HepG2 (cell line): ENCODE measurements around the gene ANKRD35. TPM values are rescaled to one million over a fixed set of nuclear protein-coding genes. Genes with fewer than 3 reads are reported as not detected.
A peak's percentile ranks its signal among the peaks of the same experiment; 100 is the strongest.

Experiments
- ELF3 ChIP-seq: IDR thresholded peaks from 2 replicates; pipeline ENCODE4 v1.6.1; 2016; ENCODE audit warnings: missing genetic modification reagents, missing compliant biosample characterization
- HMGXB4 ChIP-seq, 2 experiments: sonication (generic) in 1 of 2; formaldehyde crosslinking in 1 of 2; IDR thresholded peaks; 2 replicates each; pipeline versions ENCODE4 v1.4.0 to v1.6.1; 2018 to 2020; ENCODE audit warnings: missing genetic modification reagents in 2 of 2, borderline replicate concordance in 1 of 2, low read depth in 1 of 2, mild to moderate bottlenecking in 1 of 2, missing biosample characterization in 1 of 2
- IRF1 ChIP-seq: sonication (generic); formaldehyde crosslinking; IDR thresholded peaks from 2 replicates; pipeline ENCODE4 v1.4.0; 2020; ENCODE audit warnings: low read depth, mild to moderate bottlenecking, missing genetic modification reagents
- KAT8 ChIP-seq: IDR thresholded peaks from 2 replicates; pipeline ENCODE4 v1.6.1; 2016; ENCODE audit warnings: missing genetic modification reagents, missing compliant biosample characterization
- MBD4 ChIP-seq: IDR thresholded peaks from 2 replicates; pipeline ENCODE4 v1.6.1; 2012; ENCODE audit warnings: low read length, inconsistent platforms, borderline replicate concordance
- POGK ChIP-seq: sonication (generic); formaldehyde crosslinking; conservative IDR thresholded peaks from 2 replicates; pipeline ENCODE4 v1.8.0; 2022; ENCODE audit warnings: mild to moderate bottlenecking, moderate library complexity, missing genetic modification reagents
- POLR2A ChIP-seq, 2 experiments: IDR thresholded peaks; 2 replicates each; pipeline ENCODE4 v1.6.1; 2011; ENCODE audit warnings: low read depth in 2 of 2, low read length in 2 of 2, mild to moderate bottlenecking in 1 of 2, moderate library complexity in 1 of 2; ENCODE audit not compliant: insufficient read depth in 1 of 2
- SIN3A ChIP-seq: IDR thresholded peaks from 2 replicates; pipeline ENCODE4 v1.6.1; 2011; ENCODE audit warnings: low read depth, mild to moderate bottlenecking, control low read depth, low read length, borderline replicate concordance
- ZBTB4 ChIP-seq: sonication (generic); formaldehyde crosslinking; IDR thresholded peaks from 2 replicates; pipeline ENCODE4 v1.4.0; 2020; ENCODE audit warnings: missing genetic modification reagents, mild to moderate bottlenecking, borderline replicate concordance
- ZFAT ChIP-seq: sonication (generic); formaldehyde crosslinking; conservative IDR thresholded peaks from 2 replicates; pipeline ENCODE4 v1.8.1; 2023; ENCODE audit warnings: missing genetic modification reagents, inconsistent platforms
- ZFX ChIP-seq: sonication (generic); formaldehyde crosslinking; IDR thresholded peaks from 2 replicates; pipeline ENCODE4 v1.4.0; 2020; ENCODE audit warnings: mild to moderate bottlenecking, low read depth, missing genetic modification reagents, moderate library complexity
- ZNF543 ChIP-seq: sonication (generic); formaldehyde crosslinking; IDR thresholded peaks from 2 replicates; pipeline ENCODE4 v1.4.0; 2020; ENCODE audit warnings: mild to moderate bottlenecking, missing genetic modification reagents
- ZNF574 ChIP-seq: sonication (generic); formaldehyde crosslinking; IDR thresholded peaks from 2 replicates; pipeline ENCODE4 v1.4.0; 2020; ENCODE audit warnings: missing genetic modification reagents
- ZNF724P ChIP-seq: sonication (generic); formaldehyde crosslinking; IDR thresholded peaks from 2 replicates; pipeline ENCODE4 v1.8.0; 2022; ENCODE audit warnings: missing genetic modification reagents, borderline replicate concordance
- ZNF781 ChIP-seq: sonication (generic); formaldehyde crosslinking; IDR thresholded peaks from 2 replicates; pipeline ENCODE4 v1.5.1; 2020; ENCODE audit warnings: borderline replicate concordance, mild to moderate bottlenecking, missing genetic modification reagents; ENCODE audit errors: not compliant biosample characterization
- ZNF841 ChIP-seq: sonication (generic); formaldehyde crosslinking; IDR thresholded peaks from 2 replicates; pipeline ENCODE4 v1.8.1; 2023; ENCODE audit warnings: missing genetic modification reagents, borderline replicate concordance
- polyA plus RNA-seq, 8 experiments: library from polyadenylated mRNA; depleted of rRNA in 3 of 8; stranded (reverse) in 7 of 8; unstranded in 1 of 8; fragments of >200 nt; fragmentation: Illumina TruSeq in 4 of 8; extraction: Trizol in 4 of 8; gene quantifications; 2 replicates each; pipeline versions ENCODE4 v1.2.1 to v1.2.3, GENCODE V29; 2011 to 2016; ENCODE audit warnings: low read depth in 4 of 8, missing spikeins in 1 of 8, mixed read lengths in 1 of 8; ENCODE audit not compliant: insufficient read depth in 1 of 8
- total RNA-seq, 5 experiments: library from RNA; depleted of rRNA; stranded (reverse); fragments of >200 nt; fragmentation: Illumina TruSeq; extraction: Trizol; gene quantifications; 2 replicates each; pipeline ENCODE4 v1.2.3, GENCODE V29; 2016; ENCODE audit warnings: low read depth in 1 of 5

ANKRD35 gene
- total and polyA plus RNA-seq, 2 of the 13 experiments (the other 11 are each of a cell fraction or from before 2014, with no cell fraction given) = 0.02 TPM; not detected in 1

- TF ChIP-seq ZNF841 = no peak
- 0 out of 2 replicates have a peak, but pooled peaks have one; percentile 41 for TF ChIP-seq ZNF724P (CRISPR knock-in tag)
- TF ChIP-seq ELF3 (CRISPR knock-in tag) = peak; percentile 48; the same call in 1 of the 2 replicates
- no peak for TF ChIP-seq ZNF781
- no peak for TF ChIP-seq MBD4
- TF ChIP-seq KAT8 = no peak
- TF ChIP-seq POGK (CRISPR knock-in tag) = 0 out of 2 replicates have a peak, but pooled peaks have one; percentile 20
- TF ChIP-seq IRF1 (CRISPR knock-in tag) = no peak
- no peak for TF ChIP-seq ZFAT (CRISPR knock-in tag)
- peak; percentile 13 to 48; a peak in 2 of 4 replicates for TF ChIP-seq HMGXB4 (CRISPR knock-in tag; IDR thresholded peaks at IDR 0.05; ENCODE audit: borderline replicate concordance in 1 of 2, low read depth in 1 of 2)
- no peak for TF ChIP-seq ZNF574 (CRISPR knock-in tag)
- no peak for TF ChIP-seq SIN3A
- TF ChIP-seq ZNF543 = no peak
- TF ChIP-seq ZBTB4 (CRISPR knock-in tag) = no peak
- peak in 1 of 2 experiments; percentile 72; a peak in 3 of 4 replicates for TF ChIP-seq POLR2A (IDR thresholded peaks at IDR 0.05; ENCODE audit: insufficient read depth in 1 of 2, low read depth in 2 of 2, low read length in 2 of 2)
- TF ChIP-seq ZFX (CRISPR knock-in tag) = peak; percentile 67
These were observed 26.1 kb downstream of the ANKRD35 start (continued) for GRCh38 chr1:145859491-145860023.
